NCI-H1694 treated with DMSO at 0.1 percent for 48 hours (cell line): ENCODE data around the gene PAGE4.

Experiments
- DNase-seq: peaks from one replicate; lab custom pipeline; 2025; lab: John Stamatoyannopoulos, UW

PAGE4 gene

DNA sequence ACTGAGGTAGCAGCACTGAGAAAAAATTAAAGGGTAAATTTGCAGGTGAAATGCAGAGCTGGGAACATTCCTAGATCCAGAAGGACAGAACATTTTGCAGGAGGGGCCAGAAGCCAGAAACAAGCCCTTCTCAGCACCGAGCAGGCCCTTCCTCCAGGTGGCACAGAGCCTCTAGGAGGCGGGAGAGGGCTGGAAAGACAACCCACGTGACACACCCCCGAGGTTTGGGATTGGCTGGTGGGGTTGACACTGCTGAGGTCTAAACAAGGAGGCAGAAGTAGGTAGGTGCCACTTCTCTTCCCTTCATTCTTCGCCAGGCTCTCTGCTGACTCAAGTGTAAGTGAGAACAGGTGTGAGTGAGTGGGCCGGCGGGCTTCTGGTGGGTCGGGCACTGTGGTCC lies at the start of gene PAGE4:
PAGE4 (plus strand) TSS at position 288 of the 400 bp plus-strand sequence. CDS start 1,126 bp downstream, outside the sequence.
- DNase-seq = no peak

GRCh38 chrX:49784747-49785280 lies 44.3 kb upstream of the PAGE4 start:
- DNase-seq = no peak

DNA sequence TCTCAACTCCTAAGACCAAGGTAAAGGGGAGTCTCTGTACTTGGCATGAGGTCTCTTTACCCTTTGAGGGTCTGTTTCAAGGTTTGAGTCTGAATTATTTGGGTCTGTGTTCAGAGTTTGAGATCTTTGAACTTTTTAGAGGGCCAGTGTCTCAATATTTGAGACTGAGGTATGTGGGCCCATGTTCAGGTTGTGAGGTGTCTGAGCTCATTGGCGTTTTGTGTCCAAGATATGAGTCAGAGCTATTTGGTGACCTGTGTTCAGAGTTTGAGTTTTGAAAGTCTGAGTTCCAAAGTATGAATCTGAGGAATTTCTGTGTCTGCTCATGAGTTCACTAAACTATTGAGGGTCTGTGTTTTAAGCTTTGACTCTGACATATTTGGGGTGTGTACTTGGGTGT lies 36.7 kb upstream of the PAGE4 start:
- DNase-seq = no peak

GRCh38 chrX:49793686-49794085 lies 35.4 kb upstream of the PAGE4 start:
- no peak for DNase-seq

GRCh38 chrX:49799828-49800227 lies 29.3 kb upstream of the PAGE4 start:
- DNase-seq = no peak

DNA sequence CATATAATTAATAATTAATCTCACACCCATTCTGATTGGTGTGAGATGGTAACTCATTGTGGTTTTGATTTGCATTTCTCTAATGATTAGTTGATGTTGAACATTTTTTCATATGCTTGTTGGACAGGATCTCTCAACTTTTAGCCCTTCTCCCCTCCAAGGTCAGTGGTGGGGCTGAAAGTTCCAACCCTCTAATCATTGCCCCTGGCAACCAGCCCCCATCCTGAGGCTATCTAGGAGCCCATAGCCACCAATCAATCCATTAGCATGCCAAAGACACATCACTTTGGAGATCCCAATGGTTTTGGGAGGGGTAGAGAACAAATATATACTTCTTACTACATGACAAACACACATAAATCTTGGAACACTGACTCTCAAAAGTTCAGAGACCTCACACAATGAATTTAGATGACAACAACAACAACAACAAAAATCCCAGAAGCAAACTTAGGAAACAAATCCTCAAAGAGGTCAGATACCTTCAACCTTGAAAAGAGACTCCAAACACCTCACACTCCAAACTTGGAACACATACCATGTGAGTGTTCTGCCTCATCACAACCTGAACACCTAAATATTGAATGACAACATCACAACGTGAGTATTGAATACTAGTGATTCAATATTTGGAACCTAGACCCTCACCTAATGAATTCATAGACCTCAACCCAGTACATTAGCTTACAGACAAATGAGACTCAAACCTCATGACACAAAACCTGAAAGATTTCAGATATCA lies 19.0 kb upstream of the PAGE4 start:
- DNase-seq = no peak

DNA sequence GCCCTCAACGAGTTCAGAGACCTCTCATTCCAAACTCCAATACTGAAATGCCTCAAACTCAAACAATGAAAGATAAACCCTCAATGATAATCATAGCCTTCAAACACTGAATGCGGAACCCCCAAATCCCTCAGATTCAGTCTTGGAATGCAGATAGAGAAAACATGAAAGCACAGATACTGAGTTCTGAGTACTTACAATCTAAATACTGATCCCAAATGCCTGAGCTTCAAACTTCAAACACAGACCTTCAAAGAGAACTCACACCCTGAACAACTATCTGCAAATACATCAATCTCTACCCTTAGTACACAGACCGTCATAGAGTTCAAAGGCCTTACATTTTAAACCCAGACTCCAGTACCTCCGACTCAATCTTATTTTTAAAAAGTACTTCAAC lies 16.9 kb upstream of the PAGE4 start:
- DNase-seq = no peak

DNA sequence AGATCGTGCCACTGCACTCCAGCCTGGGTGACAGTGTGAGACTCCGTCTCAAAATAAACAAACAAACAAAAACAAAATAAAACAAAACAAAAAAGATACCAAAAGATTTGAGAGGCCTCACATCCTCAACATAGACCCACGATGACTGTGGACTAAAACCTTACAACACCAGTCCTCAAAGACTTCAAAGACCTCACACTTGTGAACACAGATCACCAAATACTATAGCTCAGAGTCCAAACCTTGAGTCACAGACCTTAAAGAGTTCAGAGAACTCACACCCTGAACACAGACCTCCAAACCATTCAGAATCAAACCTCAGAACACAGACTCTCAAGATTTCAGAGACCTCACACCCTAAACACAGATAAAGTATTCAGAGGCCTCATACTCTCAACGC lies 12.7 kb upstream of the PAGE4 start:
- DNase-seq = no peak

GRCh38 chrX:49838374-49838773 lies 9.3 kb downstream of the PAGE4 start:
- DNase-seq = no peak

- peak; percentile 5 for DNase-seq
Observed at GRCh38 chrX:49840679-49841078, 11.6 kb downstream of the PAGE4 start.

DNA sequence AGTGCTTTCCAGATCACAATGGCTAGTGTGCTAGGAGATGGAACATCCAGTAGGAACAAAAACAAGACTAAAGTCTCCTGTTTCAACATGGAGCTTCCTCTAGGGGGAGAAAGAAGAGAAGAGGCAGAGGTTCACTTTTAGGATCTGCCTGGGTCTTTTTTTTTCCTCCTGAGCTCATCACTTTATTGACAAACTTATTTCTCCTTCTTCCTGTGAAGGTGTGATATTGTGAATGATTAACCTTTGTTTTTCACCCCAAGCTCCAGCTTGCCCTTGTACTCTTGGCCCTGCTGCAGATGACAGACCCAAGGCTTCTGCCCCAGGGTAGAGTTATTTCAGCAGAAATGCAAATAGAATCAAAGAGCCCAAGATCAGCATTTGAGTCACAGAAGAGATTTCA lies 13.5 kb downstream of the PAGE4 start:
- DNase-seq = no peak

GRCh38 chrX:49844611-49845010 lies 15.5 kb downstream of the PAGE4 start:
- DNase-seq = no peak

DNA sequence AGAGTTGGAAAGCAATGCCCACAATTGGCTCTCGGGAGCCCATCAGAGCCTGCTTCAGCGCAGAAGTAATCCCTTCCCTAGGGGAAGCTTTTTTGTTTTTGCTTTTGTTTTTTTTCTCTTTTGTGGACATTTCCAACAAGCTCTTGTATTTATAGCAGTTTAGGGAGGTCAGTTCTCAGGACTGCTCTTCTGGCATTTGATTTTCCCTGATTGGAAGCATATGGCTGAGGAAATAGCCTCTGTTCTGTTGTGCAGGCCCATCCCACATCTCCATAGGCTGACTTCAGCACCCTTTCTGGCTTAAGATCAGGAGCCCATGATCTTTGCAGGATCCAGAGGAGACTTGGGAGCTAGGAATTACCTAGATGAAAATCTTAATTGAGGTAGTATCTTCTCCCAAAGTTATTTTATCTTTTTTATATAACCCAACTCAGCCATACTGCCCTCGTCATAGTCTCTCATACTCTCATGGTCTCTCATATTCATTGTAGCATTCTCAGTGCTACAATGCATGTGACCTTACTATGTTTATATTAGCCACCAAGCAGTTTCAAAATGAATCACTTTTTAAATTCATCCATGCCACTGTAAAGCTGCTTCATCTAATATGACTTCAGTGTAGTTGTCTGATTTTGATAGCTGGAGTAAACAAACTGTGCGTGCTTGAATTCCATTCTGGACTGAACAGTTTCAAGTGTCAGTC lies 16.7 kb downstream of the PAGE4 start:
- DNase-seq = no peak

- no peak for DNase-seq
Observed at GRCh38 chrX:49846522-49846921, 17.4 kb downstream of the PAGE4 start.

DNA sequence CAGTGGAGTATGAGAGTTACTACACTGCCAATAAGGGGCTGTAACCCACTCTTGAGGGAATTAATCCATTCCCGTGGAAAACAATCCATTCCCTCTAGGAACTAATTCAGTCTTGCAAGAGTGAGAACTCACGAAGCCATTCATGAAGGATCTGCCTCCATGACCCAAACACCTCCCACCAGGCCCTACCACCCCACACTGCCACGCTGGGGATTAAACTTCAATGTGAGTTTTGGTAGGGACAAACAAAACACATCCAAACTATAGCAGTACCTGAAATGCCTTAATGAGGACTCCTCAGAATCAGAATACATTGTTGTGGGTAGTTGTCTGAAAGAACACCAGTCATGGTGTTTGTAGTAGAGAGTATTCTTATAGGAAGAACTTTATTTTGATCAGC lies 19.2 kb downstream of the PAGE4 start:
- no peak for DNase-seq

DNA sequence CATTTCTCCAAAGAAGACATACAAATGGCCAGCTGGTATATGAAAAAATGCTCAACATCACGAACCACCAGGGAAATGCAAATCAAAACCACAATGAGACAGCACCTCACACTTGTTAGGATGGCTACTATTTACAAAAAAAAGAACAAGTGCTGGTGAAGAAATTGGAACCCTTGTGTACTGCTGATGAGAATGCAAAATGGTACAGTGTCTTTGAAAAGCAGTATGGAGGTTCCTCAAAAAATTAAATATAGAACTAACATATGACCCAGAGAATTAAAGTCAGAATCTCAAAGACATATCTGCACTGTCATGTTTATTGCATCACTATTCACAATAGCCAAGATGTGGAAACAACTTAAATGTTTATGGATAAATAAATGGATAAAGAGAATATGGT lies 20.9 kb downstream of the PAGE4 start:
- no peak for DNase-seq

- no peak for DNase-seq
Observed at GRCh38 chrX:49853661-49854060, 24.6 kb downstream of the PAGE4 start.

GRCh38 chrX:49856819-49857218 lies 27.7 kb downstream of the PAGE4 start:
- no peak for DNase-seq

- no peak for DNase-seq
Observed at GRCh38 chrX:49858341-49858740, 29.2 kb downstream of the PAGE4 start.

DNA sequence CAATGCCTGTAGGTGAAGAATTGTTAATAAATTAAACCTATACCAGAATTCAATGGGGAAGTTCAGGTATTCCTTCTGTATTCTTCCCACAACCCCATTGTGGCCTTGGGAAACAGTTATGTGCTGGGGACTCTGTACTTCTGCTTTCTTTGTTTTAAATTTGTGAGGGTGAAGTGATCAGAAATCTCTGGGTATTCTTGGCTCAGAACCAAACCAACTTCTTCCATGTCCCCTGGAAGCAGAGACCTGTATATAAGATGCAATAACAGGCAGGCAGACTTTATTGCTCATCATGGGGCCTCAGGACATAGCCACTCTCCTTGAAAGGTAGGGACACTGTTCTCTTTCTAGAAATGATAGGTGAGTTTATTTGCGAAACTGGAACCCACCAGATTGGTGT lies 30.4 kb downstream of the PAGE4 start:
- no peak for DNase-seq

- no peak for DNase-seq
Observed at GRCh38 chrX:49860867-49861535, 31.9 kb downstream of the PAGE4 start.

GRCh38 chrX:49862093-49862492 lies 33.0 kb downstream of the PAGE4 start:
- no peak for DNase-seq

DNA sequence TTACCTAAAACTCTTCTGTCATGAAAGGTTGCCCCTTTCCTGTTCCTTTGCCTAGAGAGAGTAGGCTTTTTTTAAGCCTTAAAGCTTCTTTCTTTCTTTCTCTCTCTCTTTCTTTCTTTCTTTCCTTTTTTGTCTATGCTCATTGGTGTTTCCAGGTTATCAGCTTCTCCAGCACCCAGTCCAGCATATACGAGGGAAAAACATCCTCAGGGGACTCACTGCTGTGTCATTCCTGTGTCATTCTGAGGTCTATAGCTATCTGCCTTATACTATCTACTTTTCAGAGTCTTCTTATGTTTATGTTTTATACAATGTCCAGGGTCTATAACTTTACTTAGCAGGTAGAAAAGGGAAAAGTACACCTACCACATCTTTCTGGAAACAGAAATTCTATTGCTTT lies 39.6 kb downstream of the PAGE4 start:
- no peak for DNase-seq
